ENCODE results near the gene GTF2F1. TPM values are rescaled to one million over a fixed set of nuclear protein-coding genes. Genes with fewer than 3 reads are reported as not detected.

GTF2F1 gene
- total and polyA plus RNA-seq, 9 of the 15 experiments (the other 6 are each of a cell fraction or from before 2014, with no cell fraction given) = 4.7 to 75.4 (median 68.4) TPM

DNA sequence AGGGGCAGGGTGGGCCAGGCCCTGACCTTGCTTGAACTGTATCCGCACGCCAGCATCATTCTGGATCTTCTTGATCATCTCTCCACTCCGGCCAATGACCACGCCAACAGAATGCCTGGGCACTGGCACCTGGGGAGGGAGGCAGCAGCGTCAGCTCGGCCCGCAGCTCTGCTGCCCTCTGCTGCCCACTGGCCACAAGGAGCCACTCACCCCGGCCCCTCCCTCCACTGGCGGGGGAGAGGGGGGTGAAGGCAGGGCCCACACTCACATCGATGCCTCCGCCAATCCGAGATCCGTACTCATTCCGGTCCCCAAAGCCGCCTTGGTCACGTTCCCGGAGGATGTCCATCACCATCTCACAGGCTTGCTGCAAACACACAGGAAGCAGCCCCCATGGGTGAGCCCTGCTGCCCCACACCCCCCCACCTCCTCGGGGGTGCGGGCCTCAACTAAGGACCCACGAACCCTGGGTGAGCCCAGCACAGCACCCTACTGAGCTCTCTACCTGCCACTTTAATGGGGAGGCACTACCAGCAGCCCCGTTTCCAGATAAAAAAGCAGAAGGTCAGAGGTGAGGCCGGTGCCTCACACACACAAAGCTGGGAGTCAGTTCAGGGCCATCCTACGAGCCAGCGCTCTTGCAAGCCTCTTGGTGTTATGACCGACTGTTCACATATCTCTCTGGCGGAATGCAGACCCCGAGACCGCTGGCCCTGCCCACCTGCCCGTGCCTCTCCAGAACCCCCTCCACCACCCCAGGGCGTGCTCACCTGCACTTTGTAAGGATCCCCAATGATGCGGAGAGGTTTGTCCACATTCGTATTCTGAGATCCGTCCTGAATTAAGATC is 25.0 kb upstream of the GTF2F1 start:
- Histone ChIP-seq H3K9me3 (replicated peaks; ENCODE audit: control insufficient read depth, insufficient read depth, low read depth, low read length) (no peaks in the 10 kb centered on the region), H3K36me3 (ENCODE audit: control insufficient read depth, insufficient read depth, low read length) (peaks cover 96% of the 10 kb centered on the region), H3K9ac (ENCODE audit: insufficient read depth in 1 of 2, low read depth in 2 of 2, low read length in 2 of 2) (no peak overlapping the region), H3K27me3 (ENCODE audit: control insufficient read depth in 2 of 2, insufficient read depth in 2 of 2, low read length in 2 of 2) (no peaks in the 10 kb centered on the region), H3K4me2 (ENCODE audit: insufficient read depth, low read length) (no peak overlapping the region), H3K9me1 (ENCODE audit: control insufficient read depth, insufficient read depth, low read length) (peaks cover 5% of the 10 kb centered on the region), H3K27ac (ENCODE audit: extremely low read depth, low read depth, low read length) (no peak overlapping the region), H4K20me1 (replicated peaks; ENCODE audit: control insufficient read depth, insufficient read depth, low read length) (peaks cover 45% of the 10 kb centered on the region), H3K4me3 (no peak overlapping the region), H3K79me2 (ENCODE audit: control insufficient read depth, insufficient read depth, low read length) (peaks cover 43% of the 10 kb centered on the region), H2AFZ (ENCODE audit: low read depth, low read length) (no peak overlapping the region), H3K4me1 (replicated peaks in 1 of 2; ENCODE audit: control insufficient read depth in 2 of 2, insufficient read depth in 2 of 2, low read length in 2 of 2) (peaks cover 2 to 55% of the 10 kb centered on the region in 2 experiments; a peak in 3 of 5 replicates)
- in situ Hi-C loops (cut with MboI) (no loop called here), intact Hi-C loops (cut with micrococcal nuclease) (no loop called here)
- FAIRE-seq = no peak
- POLR2A ChIA-PET = interaction anchor here (0.6 kb wide), 2 partner anchors 40 to 757 kb away, joined by 4 to 5 read pairs; no protein-coding TSS in a partner anchor
- WGBS (ENCODE audit: insufficient coverage, low coverage, missing lambda C conversion rate) = 91% methylated on average over 16 of the region's 33 CpGs
- no TSS peak for BruUV-seq (replicated peaks)
- no peak for DNase-seq (ENCODE audit: extremely low read depth in 1 of 4, low spot score in 3 of 4)
- CTCF ChIA-PET (ENCODE audit: low intra/inter-chr PET ratio) = no interaction called here
- ATAC-seq = peak; percentile 45; the same call in 2 of the 3 replicates
- TF ChIP-seq POLR2G (IDR thresholded peaks at IDR 0.05; ENCODE audit: low read depth, low read length) = peak; percentile 59
- TF ChIP-seq, protein P1, sequence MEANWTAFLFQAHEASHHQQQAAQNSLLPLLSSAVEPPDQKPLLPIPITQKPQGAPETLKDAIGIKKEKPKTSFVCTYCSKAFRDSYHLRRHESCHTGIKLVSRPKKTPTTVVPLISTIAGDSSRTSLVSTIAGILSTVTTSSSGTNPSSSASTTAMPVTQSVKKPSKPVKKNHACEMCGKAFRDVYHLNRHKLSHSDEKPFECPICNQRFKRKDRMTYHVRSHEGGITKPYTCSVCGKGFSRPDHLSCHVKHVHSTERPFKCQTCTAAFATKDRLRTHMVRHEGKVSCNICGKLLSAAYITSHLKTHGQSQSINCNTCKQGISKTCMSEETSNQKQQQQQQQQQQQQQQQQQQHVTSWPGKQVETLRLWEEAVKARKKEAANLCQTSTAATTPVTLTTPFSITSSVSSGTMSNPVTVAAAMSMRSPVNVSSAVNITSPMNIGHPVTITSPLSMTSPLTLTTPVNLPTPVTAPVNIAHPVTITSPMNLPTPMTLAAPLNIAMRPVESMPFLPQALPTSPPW (CRISPR knock-in tag; IDR thresholded peaks at IDR 0.05) = peak; percentile 86
- TF ChIP-seq WHSC1 (IDR thresholded peaks at IDR 0.05; ENCODE audit: low read length) = no peak
- TF ChIP-seq, protein P2, sequence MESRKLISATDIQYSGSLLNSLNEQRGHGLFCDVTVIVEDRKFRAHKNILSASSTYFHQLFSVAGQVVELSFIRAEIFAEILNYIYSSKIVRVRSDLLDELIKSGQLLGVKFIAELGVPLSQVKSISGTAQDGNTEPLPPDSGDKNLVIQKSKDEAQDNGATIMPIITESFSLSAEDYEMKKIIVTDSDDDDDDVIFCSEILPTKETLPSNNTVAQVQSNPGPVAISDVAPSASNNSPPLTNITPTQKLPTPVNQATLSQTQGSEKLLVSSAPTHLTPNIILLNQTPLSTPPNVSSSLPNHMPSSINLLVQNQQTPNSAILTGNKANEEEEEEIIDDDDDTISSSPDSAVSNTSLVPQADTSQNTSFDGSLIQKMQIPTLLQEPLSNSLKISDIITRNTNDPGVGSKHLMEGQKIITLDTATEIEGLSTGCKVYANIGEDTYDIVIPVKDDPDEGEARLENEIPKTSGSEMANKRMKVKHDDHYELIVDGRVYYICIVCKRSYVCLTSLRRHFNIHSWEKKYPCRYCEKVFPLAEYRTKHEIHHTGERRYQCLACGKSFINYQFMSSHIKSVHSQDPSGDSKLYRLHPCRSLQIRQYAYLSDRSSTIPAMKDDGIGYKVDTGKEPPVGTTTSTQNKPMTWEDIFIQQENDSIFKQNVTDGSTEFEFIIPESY (CRISPR knock-in tag; IDR thresholded peaks at IDR 0.05) = peak; percentile 88
- TF ChIP-seq, protein P3, sequence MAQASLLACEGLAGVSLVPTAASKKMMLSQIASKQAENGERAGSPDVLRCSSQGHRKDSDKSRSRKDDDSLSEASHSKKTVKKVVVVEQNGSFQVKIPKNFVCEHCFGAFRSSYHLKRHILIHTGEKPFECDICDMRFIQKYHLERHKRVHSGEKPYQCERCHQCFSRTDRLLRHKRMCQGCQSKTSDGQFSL (CRISPR knock-in tag; IDR thresholded peaks at IDR 0.05) = peak; percentile 73
- TF ChIP-seq, protein P3 (tag; IDR thresholded peaks at IDR 0.05) = peak in 1 of 2 experiments; percentile 31; a peak in 1 of 4 replicates
- 0 out of 2 replicates have a peak, but pooled peaks have one; percentile 13 for TF ChIP-seq POLR2A (conservative IDR thresholded peaks at IDR 0.05)
- TF ChIP-seq ZNF282 (CRISPR knock-in tag; IDR thresholded peaks at IDR 0.05) = no peak
- TF ChIP-seq RNF2 (IDR thresholded peaks at IDR 0.05) = no peak
- TF ChIP-seq RBM22 (IDR thresholded peaks at IDR 0.05; ENCODE audit: low read depth, low read length, poor library complexity, severe bottlenecking) = peak; percentile 92
- TF ChIP-seq RBFOX2 (IDR thresholded peaks at IDR 0.05; ENCODE audit: low read depth, low read length) = peak; percentile 57
- TF ChIP-seq, protein P4, sequence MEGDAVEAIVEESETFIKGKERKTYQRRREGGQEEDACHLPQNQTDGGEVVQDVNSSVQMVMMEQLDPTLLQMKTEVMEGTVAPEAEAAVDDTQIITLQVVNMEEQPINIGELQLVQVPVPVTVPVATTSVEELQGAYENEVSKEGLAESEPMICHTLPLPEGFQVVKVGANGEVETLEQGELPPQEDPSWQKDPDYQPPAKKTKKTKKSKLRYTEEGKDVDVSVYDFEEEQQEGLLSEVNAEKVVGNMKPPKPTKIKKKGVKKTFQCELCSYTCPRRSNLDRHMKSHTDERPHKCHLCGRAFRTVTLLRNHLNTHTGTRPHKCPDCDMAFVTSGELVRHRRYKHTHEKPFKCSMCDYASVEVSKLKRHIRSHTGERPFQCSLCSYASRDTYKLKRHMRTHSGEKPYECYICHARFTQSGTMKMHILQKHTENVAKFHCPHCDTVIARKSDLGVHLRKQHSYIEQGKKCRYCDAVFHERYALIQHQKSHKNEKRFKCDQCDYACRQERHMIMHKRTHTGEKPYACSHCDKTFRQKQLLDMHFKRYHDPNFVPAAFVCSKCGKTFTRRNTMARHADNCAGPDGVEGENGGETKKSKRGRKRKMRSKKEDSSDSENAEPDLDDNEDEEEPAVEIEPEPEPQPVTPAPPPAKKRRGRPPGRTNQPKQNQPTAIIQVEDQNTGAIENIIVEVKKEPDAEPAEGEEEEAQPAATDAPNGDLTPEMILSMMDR (IDR thresholded peaks at IDR 0.05 in 2 of 3, conservative IDR thresholded peaks at IDR 0.05 in 1 of 3; ENCODE audit: insufficient read depth in 2 of 3, low read depth in 1 of 3, low read length in 3 of 3) = peak; percentile 25 to 40 (median 25); a peak in 4 of 6 replicates
- 0 out of 2 replicates have a peak, but pooled peaks have one; percentile 9 for TF ChIP-seq SUPT5H (IDR thresholded peaks at IDR 0.05)
- TF ChIP-seq MAZ (CRISPR knock-in tag; conservative IDR thresholded peaks at IDR 0.05 in 1 of 2, IDR thresholded peaks at IDR 0.05 in 1 of 2) = 0 out of 4 replicates have a peak, but pooled peaks of 1 of the 2 experiments have one; percentile 31

All from K562 (cell line).